Occipital lobe (tissue), 2 donors: ENCODE data around the gene CDH23. TPM values are rescaled to one million over a fixed set of nuclear protein-coding genes. Genes with fewer than 3 reads are reported as not detected.

ENCODE experiments used
- DNase-seq: peaks from one replicate; lab custom pipeline; 2025; lab: John Stamatoyannopoulos, UW
- total RNA-seq: library from RNA; depleted of rRNA; stranded (reverse); fragments of >200 nt; gene quantifications from one replicate; pipeline ENCODE4 v1.2.3, GENCODE V29; 2014

Gene CDH23
- total RNA-seq, 1 donor from 2014 or later, result 1.2 TPM

DNA sequence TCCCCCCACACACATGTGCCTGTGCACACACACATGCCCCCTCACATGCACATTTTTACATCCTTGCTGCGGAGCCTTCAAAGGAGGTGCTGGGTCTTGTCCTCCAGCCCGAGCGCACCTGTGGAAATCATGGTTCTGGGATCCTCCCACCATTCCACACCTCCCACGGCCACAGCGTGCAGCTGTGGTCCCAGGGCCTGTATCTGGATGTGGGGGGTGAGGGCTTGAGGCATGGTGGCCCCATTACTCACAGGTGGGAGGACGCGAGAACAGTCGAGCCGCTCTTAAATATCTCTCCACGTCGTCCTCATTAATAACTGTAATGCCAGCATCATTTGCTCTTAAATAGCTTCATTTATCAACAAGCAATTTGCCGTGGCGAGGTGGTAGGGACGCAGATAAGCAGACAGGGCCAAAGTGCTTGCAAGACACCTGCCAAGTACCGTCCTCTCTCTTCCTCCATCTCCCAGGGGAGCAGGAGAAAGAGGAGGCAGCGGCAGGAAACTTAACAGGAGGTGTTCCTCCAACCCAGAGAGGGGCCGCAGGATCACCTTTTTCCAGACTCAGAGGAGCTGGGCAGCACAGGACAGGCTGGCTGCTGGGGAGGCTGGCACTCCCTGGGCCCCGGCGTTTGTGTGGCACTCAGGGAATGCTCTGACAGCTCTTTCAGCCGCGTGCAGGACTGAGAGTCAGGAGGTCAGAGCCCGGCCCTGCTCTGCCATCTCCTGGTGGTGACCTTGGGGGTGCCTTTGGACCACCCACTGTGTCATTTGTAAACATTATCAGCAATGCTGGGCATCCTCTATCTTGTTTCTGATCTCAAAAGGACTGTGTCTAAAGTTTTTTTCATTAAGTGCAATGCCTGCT, 87.4 kb downstream of the CDH23 start:
- DNase-seq, result no peak

GRCh38 chr10:71486484-71487114, 89.9 kb downstream of the CDH23 start:
- DNase-seq, result no peak

DNA sequence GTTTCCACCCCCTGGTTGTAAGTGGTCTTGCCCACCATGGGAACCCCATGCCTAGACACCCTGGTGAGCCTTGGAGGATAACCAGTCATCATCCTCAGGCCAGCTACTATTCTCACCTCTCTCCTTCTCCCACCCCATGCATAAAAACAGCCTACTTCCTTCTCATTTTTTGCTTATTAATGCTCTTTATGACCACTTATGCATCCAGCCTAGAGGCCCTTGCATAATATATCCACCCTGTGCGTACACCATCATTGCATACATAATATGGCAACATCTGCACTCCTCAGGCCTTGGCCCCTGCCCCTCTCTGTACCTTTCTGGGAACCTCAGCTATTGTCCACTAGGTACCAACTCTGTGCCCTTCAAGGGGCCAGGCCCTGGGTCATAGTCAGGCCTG, 91.0 kb downstream of the CDH23 start:
- no peak for DNase-seq

- no peak for DNase-seq
Observed at GRCh38 chr10:71489077-71489476, 92.4 kb downstream of the CDH23 start.

DNA sequence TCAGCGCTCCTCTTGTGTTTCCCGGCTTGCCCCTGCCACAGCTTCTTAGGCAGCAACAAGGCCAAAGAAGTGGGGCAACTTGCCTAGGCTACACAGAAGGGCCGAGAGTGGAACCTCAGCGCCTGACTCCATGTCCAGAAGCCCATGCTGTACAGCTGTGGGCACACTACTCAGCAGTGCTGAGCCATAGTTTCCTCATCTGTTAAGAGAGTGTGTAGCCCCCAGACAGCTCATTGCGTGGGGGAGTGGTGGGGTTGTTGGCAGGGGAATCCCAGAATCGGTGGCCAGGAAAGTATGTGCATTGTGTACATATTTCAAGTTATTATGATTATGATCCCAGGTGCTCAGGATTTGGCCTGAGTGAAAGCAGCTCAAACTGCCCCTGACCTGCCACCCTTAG, 96.2 kb downstream of the CDH23 start:
- no peak for DNase-seq

- no peak for DNase-seq
Observed at GRCh38 chr10:71493741-71494140, 97.0 kb downstream of the CDH23 start.

GRCh38 chr10:71494476-71494875, 97.8 kb downstream of the CDH23 start:
- no peak for DNase-seq

DNA sequence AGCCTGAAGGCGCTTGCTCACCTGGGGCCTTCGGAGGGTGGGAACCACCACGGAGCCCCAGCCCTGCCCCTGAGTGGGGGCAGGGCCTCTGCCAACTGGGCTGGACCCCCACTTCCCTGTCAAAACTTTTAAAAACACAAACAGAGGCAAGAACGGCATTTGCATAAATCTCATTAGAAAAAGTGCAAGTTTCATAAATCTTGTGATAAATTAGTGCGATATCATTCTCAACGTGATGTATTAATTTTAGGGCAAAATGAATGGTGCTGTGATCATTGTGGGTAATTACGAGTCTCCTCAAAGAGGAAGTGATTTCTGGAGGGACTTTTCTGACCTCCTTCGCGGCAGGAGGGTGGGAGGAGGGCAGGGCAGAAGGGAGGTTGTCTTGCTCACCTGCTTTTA, 98.3 kb downstream of the CDH23 start:
- no peak for DNase-seq

GRCh38 chr10:71496927-71497762, 100.4 kb downstream of the CDH23 start:
- DNase-seq, result no peak

DNA sequence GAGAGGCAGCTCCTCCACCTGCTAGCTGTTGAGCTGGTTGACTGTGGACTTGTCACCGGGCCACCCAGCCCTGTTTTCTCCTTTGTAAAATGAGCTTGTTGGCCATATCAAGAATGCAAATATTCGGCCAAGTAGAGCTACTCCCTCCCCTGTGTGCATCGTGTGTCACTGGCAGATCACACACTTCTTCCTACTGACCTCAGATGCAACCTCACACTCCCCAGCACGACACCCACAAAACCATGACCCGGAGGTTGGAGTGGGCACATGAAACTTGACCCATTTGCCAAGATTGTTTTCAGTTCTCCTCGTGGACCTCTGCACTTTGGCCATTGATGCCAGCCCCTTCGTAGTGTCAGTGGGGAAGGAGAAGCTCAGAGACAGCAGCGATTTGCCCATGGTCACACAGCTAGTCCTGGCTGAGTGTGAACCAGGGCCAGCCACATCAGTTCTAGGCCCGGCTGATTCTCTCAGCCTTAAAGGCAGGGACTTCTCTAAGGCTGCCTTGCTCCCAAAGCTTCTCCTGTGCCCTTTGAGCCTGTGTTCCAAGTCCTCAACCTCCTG, 101.1 kb downstream of the CDH23 start:
- no peak for DNase-seq

DNA sequence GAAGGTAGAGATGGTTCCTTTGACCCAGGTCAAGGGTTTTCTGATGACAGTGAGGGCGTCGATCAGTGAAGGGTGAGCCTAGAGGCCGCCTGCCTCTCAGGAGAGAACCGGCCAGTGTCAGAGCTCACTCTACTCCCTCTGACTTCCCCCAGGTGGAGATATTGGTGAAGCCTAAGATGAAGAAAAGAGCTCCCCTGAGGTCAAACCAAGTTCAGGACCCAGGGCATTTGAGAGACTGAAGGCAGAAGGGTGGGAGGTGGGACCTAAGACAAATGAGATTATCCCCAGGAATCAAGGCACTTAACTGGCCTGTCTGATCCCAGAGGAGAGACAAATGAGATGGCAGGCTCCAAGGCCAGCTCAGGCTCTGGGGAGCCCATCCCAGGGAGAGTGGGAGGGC, 104.7 kb downstream of the CDH23 start:
- DNase-seq, result no peak

- no peak for DNase-seq
Observed at GRCh38 chr10:71502190-71502589, 105.5 kb downstream of the CDH23 start.

- DNase-seq, result no peak
Observed at GRCh38 chr10:71502851-71503250, 106.1 kb downstream of the CDH23 start.

DNA sequence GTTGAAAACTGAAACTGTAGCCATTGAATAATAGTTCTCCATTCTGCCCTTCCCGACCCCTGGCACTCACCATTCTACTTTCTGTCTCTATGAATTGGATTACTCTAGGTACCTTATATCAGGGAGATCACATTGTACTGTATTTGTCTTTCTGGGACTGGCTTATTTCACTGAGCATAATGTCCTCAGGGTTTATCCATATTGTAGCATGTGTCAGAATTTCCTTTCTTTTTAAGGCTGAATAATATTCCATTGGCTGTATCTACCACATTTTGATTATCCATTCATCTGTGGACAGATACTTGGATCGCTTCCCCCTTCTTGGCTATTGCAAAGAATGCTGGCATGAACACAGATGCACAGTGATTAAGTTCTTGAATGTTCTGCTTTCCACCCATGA, 107.4 kb downstream of the CDH23 start:
- DNase-seq, result no peak

DNA sequence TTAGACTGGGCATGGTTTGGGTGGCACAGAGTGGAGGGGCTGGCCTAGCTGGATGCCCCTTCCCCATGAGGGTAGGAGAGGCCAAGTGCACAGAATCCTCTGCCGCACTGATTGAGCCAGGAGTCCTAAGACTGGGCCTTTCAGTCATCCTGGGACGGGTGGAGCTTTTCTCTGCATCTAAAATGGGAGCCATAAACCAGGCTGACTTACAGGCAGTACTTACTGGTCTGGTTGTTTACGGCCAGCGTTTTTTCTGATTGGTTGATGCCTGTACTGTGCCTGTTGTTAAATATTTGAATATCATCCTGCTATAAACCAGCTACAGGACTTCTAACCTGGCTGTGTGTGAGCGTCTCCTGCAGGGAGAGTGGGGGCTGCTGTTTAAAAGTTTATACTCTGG, 107.8 kb downstream of the CDH23 start:
- DNase-seq, result no peak

DNA sequence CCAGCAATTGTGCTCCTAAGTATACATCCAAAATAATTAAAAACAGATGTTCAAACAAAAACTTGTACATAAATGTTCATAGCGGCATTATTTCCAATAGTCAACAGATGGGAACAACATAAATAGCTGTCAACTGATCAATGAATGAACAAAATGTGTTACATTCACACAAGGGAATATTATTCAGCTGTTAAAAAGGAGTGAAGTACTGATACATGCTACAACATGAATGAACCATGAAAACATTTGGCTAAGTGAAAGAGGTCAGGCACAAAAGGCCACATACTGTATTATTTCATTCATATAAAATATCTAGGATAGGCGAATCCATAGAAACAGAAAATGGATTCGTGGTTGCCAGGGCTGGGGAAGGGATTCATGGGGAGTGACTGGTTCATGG, 109.1 kb downstream of the CDH23 start:
- DNase-seq, result no peak

DNA sequence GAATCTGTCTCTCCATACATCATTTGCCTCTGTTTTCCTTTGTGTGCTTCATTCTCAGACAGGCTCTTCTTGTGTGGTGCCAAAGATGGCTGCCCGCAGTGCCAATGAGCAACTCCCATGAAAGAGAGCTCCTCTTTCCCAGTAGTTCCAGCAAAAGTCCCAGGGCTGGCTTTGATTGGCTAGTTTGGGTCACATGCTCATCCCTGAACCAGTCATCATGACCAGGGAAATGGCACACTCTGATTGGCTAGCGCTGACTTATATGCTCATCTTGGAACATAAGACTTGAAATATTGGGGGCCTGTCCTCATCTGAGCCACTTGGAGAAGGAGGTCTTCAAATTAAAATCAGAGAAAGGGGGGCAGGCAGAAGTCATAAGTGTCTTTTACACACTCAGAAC, 112.7 kb downstream of the CDH23 start:
- DNase-seq, result no peak

DNA sequence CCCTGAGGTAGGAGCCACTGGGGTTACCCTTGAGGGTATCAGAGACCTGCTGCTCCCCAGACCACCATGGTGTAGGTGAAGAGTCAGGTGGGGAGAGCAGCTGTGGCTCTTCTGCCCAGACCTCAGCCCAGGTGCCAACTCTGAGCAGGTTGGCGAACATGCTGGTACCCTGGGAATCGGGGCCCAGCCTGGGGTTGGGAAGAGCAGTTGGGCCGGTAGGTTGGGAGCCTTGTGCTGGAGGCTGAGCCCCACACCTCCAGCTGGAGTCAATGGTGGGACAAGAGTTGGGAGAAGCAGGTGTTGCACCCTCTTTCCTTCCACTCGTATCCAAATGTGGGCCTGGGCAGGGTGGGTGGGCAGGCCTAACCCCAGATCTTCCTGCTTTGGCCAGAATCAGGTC, 114.5 kb downstream of the CDH23 start:
- no peak for DNase-seq

DNA sequence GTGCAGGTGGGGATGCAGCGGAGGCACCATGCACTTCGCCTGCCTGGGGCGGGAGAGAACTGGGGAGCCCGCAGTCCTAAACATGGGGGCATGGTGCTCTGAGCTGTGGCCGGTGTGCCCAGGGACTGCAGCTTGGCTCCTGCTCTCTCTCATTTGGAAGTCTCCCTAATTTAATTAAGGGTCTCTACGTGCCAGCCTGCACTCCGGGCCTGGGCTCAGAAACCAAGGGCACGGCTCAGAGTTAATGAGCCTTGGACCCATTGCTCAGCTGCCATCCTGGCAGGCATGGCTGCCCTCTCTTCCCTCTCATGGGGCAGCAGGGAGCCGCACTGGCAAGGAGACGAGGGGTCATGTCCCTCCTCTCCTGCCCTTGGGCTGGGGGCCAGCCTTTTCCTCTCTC, 115.6 kb downstream of the CDH23 start:
- no peak for DNase-seq

DNA sequence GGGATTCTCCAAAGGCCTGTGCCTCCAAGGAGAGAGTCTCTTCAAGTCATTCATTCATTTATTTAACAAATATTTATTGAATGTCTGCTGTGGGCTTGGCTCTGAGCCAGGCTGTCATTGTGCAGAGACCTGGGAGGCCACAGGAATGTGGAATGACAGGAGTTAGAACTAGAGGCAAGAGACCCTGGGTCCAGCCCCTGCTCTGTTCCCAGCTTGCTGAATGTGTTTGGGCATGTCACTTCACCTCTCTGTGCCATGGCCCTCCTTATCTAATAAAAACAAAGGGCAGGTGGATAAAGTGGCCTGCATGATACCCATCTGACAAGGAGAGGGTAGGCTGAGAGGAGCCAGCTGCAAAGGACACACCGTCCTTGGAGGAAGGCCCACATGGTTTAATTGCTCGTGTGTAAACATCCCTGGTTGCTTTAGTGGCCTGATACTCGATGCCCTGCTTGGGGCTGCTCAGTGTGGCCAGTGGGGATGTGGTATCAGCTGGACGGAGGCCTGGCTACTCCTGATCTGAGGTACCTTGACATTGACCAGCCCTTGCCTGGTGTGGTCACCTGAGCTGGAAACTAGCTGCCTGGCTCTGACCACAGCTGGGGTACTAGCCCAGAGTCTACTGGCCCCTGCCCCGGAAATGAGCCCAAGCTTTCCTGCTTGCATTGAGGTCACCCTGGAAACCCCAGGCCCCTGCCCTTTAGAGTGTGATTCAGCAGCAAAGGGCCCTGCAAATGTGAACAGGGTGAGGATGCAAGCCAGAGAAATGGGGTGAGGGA, 116.2 kb downstream of the CDH23 start:
- no peak for DNase-seq

GRCh38 chr10:71513540-71513853, 116.8 kb downstream of the CDH23 start:
- DNase-seq, result no peak
